HEK293 (cell line): ENCODE data around the gene PKDCC.

Experiments used
- CTCF ChIP-seq: fragments of 450-650 bp; formaldehyde crosslinking; IDR thresholded peaks from 2 replicates; pipeline ENCODE4 v1.5.1; 2016; ENCODE audit warnings: missing biosample characterization, missing genetic modification characterization
- PRDM10 ChIP-seq: fragments of 450-650 bp; formaldehyde crosslinking; IDR thresholded peaks from 2 replicates; pipeline ENCODE4 v1.5.1; 2016; ENCODE audit warnings: missing biosample characterization, missing genetic modification characterization
- YY1 ChIP-seq: fragments of 450-650 bp; formaldehyde crosslinking; IDR thresholded peaks from 2 replicates; pipeline ENCODE4 v1.5.1; 2018; ENCODE audit warnings: missing biosample characterization, missing genetic modification characterization
- ZFP3 ChIP-seq: fragments of 450-650 bp; formaldehyde crosslinking; IDR thresholded peaks from 2 replicates; pipeline ENCODE4 v1.5.1; 2016; ENCODE audit warnings: low read depth, missing biosample characterization, missing genetic modification characterization
- ZNF140 ChIP-seq: fragments of 450-650 bp; formaldehyde crosslinking; IDR thresholded peaks from 2 replicates; pipeline ENCODE4 v1.5.1; 2016; ENCODE audit warnings: missing biosample characterization, missing genetic modification characterization
- ZNF280C ChIP-seq: fragments of 450-650 bp; formaldehyde crosslinking; IDR thresholded peaks from 2 replicates; pipeline ENCODE4 v1.5.1; 2016; ENCODE audit warnings: missing biosample characterization, missing genetic modification characterization
- ZNF394 ChIP-seq: fragments of 450-650 bp; formaldehyde crosslinking; IDR thresholded peaks from 2 replicates; pipeline ENCODE4 v1.5.1; 2016; ENCODE audit warnings: missing biosample characterization, missing genetic modification characterization, mild to moderate bottlenecking, moderate library complexity, borderline replicate concordance
- ZNF791 ChIP-seq: fragments of 450-650 bp; formaldehyde crosslinking; IDR thresholded peaks from 2 replicates; pipeline ENCODE4 v1.5.1; 2016; ENCODE audit warnings: missing biosample characterization, missing genetic modification characterization
- ZNF792 ChIP-seq: fragments of 450-650 bp; formaldehyde crosslinking; IDR thresholded peaks from 2 replicates; pipeline ENCODE4 v1.5.1; 2016; ENCODE audit warnings: missing biosample characterization, missing genetic modification characterization
- ZNF830 ChIP-seq: fragments of 450-650 bp; IDR thresholded peaks from 2 replicates; pipeline ENCODE4 v1.5.0; 2018; ENCODE audit warnings: missing biosample characterization, missing genetic modification characterization, low read depth, mild to moderate bottlenecking, moderate library complexity
- ZXDB ChIP-seq: fragments of 450-650 bp; formaldehyde crosslinking; IDR thresholded peaks from 2 replicates; pipeline ENCODE4 v1.5.1; 2016; ENCODE audit warnings: missing biosample characterization, missing genetic modification characterization
- TF ChIP-seq, protein P1 (sequence below): fragments of 450-650 bp; formaldehyde crosslinking; IDR thresholded peaks from 2 replicates; pipeline ENCODE4 v1.5.1; 2017; ENCODE audit warnings: missing biosample characterization, missing genetic modification characterization
- TF ChIP-seq, protein P2 (sequence below): fragments of 450-650 bp; formaldehyde crosslinking; IDR thresholded peaks from 2 replicates; pipeline ENCODE4 v1.5.1; 2017; ENCODE audit warnings: missing biosample characterization, mild to moderate bottlenecking, missing genetic modification characterization, moderate library complexity
- TF ChIP-seq, protein P3 (sequence below): fragments of 450-650 bp; formaldehyde crosslinking; IDR thresholded peaks from 2 replicates; pipeline ENCODE4 v1.5.1; 2016; ENCODE audit warnings: missing biosample characterization, missing genetic modification characterization

GRCh38 chr2:42085706-42086487 lies 38.1 kb downstream of the PKDCC start:
- TF ChIP-seq CTCF (no peak), ZNF791 (tag by site-specific recombination) (no peak), ZNF140 (tag by site-specific recombination) (no peak), ZNF830 (tag by site-specific recombination) (no peak), ZNF394 (tag by site-specific recombination) (no peak), ZNF792 (no peak), ZXDB (tag by site-specific recombination) (no peak), YY1 (tag by site-specific recombination) (no peak), PRDM10 (tag by site-specific recombination) (no peak), ZNF280C (tag by site-specific recombination) (no peak), ZFP3 (no peak)
- TF ChIP-seq, protein P1, sequence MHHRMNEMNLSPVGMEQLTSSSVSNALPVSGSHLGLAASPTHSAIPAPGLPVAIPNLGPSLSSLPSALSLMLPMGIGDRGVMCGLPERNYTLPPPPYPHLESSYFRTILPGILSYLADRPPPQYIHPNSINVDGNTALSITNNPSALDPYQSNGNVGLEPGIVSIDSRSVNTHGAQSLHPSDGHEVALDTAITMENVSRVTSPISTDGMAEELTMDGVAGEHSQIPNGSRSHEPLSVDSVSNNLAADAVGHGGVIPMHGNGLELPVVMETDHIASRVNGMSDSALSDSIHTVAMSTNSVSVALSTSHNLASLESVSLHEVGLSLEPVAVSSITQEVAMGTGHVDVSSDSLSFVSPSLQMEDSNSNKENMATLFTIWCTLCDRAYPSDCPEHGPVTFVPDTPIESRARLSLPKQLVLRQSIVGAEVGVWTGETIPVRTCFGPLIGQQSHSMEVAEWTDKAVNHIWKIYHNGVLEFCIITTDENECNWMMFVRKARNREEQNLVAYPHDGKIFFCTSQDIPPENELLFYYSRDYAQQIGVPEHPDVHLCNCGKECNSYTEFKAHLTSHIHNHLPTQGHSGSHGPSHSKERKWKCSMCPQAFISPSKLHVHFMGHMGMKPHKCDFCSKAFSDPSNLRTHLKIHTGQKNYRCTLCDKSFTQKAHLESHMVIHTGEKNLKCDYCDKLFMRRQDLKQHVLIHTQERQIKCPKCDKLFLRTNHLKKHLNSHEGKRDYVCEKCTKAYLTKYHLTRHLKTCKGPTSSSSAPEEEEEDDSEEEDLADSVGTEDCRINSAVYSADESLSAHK (tag by site-specific recombination), result no peak
- TF ChIP-seq, protein P2, sequence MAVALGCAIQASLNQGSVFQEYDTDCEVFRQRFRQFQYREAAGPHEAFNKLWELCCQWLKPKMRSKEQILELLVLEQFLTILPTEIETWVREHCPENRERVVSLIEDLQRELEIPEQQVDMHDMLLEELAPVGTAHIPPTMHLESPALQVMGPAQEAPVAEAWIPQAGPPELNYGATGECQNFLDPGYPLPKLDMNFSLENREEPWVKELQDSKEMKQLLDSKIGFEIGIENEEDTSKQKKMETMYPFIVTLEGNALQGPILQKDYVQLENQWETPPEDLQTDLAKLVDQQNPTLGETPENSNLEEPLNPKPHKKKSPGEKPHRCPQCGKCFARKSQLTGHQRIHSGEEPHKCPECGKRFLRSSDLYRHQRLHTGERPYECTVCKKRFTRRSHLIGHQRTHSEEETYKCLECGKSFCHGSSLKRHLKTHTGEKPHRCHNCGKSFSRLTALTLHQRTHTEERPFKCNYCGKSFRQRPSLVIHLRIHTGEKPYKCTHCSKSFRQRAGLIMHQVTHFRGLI, result no peak
- TF ChIP-seq, protein P3, sequence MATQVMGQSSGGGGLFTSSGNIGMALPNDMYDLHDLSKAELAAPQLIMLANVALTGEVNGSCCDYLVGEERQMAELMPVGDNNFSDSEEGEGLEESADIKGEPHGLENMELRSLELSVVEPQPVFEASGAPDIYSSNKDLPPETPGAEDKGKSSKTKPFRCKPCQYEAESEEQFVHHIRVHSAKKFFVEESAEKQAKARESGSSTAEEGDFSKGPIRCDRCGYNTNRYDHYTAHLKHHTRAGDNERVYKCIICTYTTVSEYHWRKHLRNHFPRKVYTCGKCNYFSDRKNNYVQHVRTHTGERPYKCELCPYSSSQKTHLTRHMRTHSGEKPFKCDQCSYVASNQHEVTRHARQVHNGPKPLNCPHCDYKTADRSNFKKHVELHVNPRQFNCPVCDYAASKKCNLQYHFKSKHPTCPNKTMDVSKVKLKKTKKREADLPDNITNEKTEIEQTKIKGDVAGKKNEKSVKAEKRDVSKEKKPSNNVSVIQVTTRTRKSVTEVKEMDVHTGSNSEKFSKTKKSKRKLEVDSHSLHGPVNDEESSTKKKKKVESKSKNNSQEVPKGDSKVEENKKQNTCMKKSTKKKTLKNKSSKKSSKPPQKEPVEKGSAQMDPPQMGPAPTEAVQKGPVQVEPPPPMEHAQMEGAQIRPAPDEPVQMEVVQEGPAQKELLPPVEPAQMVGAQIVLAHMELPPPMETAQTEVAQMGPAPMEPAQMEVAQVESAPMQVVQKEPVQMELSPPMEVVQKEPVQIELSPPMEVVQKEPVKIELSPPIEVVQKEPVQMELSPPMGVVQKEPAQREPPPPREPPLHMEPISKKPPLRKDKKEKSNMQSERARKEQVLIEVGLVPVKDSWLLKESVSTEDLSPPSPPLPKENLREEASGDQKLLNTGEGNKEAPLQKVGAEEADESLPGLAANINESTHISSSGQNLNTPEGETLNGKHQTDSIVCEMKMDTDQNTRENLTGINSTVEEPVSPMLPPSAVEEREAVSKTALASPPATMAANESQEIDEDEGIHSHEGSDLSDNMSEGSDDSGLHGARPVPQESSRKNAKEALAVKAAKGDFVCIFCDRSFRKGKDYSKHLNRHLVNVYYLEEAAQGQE (tag by site-specific recombination), result no peak
